Keratinocyte (primary cell): ENCODE measurements around the gene ETV3L. TPM values are rescaled to one million over a fixed set of nuclear protein-coding genes. Genes with fewer than 3 reads are reported as not detected.

Source experiments
- DNase-seq: peaks from one replicate; pipeline ENCODE4 v3.0.0-alpha.2; 2011; ENCODE audit warnings: low read depth, missing footprints, low spot score
- FAIRE-seq: peaks from 2 replicates; lab custom pipeline; 2011; peaks lifted over from hg19 to GRCh38; lab: Jason Lieb, UNC
- H2AFZ ChIP-seq: 2 replicates; pipeline ENCODE4 v1.6.0; 2012; ENCODE audit warnings: low read length, control low read depth, inconsistent platforms; ENCODE audit not compliant: control insufficient read depth
- H3K27ac ChIP-seq: 2 replicates; pipeline ENCODE4 v1.5.1; 2011; ENCODE audit warnings: low read length; ENCODE audit not compliant: control insufficient read depth, insufficient read depth
- H3K27me3 ChIP-seq: 3 replicates; pipeline ENCODE4 v1.6.0; 2011; ENCODE audit warnings: low read length; ENCODE audit not compliant: control insufficient read depth, insufficient read depth; ENCODE audit errors: extremely low read depth
- H3K36me3 ChIP-seq, 2 experiments: 2 replicates in 1 of 2; 3 replicates in 1 of 2; pipeline ENCODE4 v1.5.1; 2011; ENCODE audit warnings: low read length in 2 of 2, mild to moderate bottlenecking in 1 of 2; ENCODE audit not compliant: control insufficient read depth in 2 of 2, insufficient read depth in 2 of 2; ENCODE audit errors: extremely low read depth in 1 of 2
- H3K4me1 ChIP-seq: 3 replicates; pipeline ENCODE4 v1.5.1; 2011; ENCODE audit warnings: low read length; ENCODE audit not compliant: control insufficient read depth, insufficient read depth; ENCODE audit errors: extremely low read depth
- H3K4me2 ChIP-seq: 3 replicates; pipeline ENCODE4 v1.6.0; 2011; ENCODE audit warnings: low read depth, low read length; ENCODE audit not compliant: control insufficient read depth, insufficient read depth; ENCODE audit errors: extremely low read depth
- H3K4me3 ChIP-seq, 3 experiments: fragments of 200-600 bp in 1 of 3; sonication (generic) in 1 of 3; 2 replicates in 2 of 3; 3 replicates in 1 of 3; pipeline ENCODE4 v1.5.1; 2011 to 2016; ENCODE audit warnings: low read length in 3 of 3, mild to moderate bottlenecking in 3 of 3, control low read depth in 2 of 3, inconsistent platforms in 1 of 3, low read depth in 1 of 3, mixed read lengths in 1 of 3, mixed run types in 1 of 3, moderate library complexity in 1 of 3; ENCODE audit not compliant: control insufficient read depth in 2 of 3, insufficient read depth in 2 of 3; ENCODE audit errors: extremely low read depth in 1 of 3
- H3K79me2 ChIP-seq: 2 replicates; pipeline ENCODE4 v1.6.0; 2012; ENCODE audit warnings: low read length; ENCODE audit not compliant: control insufficient read depth, insufficient read depth
- H3K9ac ChIP-seq: 3 replicates; pipeline ENCODE4 v1.6.0; 2011; ENCODE audit warnings: low read length; ENCODE audit not compliant: control insufficient read depth, insufficient read depth; ENCODE audit errors: extremely low read depth
- H3K9me1 ChIP-seq: 3 replicates; pipeline ENCODE4 v1.6.0; 2011; ENCODE audit warnings: low read length; ENCODE audit not compliant: control insufficient read depth, insufficient read depth; ENCODE audit errors: extremely low read depth
- H3K9me3 ChIP-seq: 2 replicates; pipeline ENCODE4 v1.5.1; 2012; ENCODE audit warnings: low read depth, low read length; ENCODE audit not compliant: control insufficient read depth
- H4K20me1 ChIP-seq: 3 replicates; pipeline ENCODE4 v1.6.0; 2011; ENCODE audit warnings: low read length; ENCODE audit not compliant: control insufficient read depth, insufficient read depth; ENCODE audit errors: extremely low read depth
- CTCF ChIP-seq, 3 experiments: IDR thresholded peaks in 1 of 3; conservative IDR thresholded peaks in 1 of 3; optimal IDR thresholded peaks in 1 of 3; 2 replicates in 2 of 3; 3 replicates in 1 of 3; pipeline versions ENCODE3 to v1.5.1; 2011; ENCODE audit warnings: low read length in 3 of 3, mild to moderate bottlenecking in 3 of 3, moderate library complexity in 2 of 3, control low read depth in 1 of 3, inconsistent platforms in 1 of 3; ENCODE audit not compliant: insufficient read depth in 2 of 3; ENCODE audit errors: extremely low read depth in 1 of 3
- EZH2 ChIP-seq: IDR thresholded peaks from one replicate; pipeline ENCODE4 v1.6.1; 2012; ENCODE audit warnings: inconsistent platforms, mild to moderate bottlenecking, low read length, moderate library complexity
- dilution Hi-C: fragments of 300-500 bp; cut with MboI; formaldehyde crosslinking; loops from one replicate; pipeline ENCODE4 v1.7.0; 2020; ENCODE audit warnings: low sequenced_read_pairs; ENCODE audit not compliant: extremely low pct_ligation_motif_present
- polyA plus RNA-seq, 5 experiments: library from polyadenylated mRNA; depleted of rRNA in 3 of 5; stranded (reverse) in 3 of 5; stranded (forward) in 1 of 5; unstranded in 1 of 5; fragments of >200 nt; gene quantifications; 1 replicate in 1 of 5; 2 replicates in 3 of 5; 3 replicates in 1 of 5; pipeline versions ENCODE4 v1.2.1 to v1.2.3, GENCODE V29; 2011 to 2012; ENCODE audit warnings: missing spikeins in 2 of 5, low read depth in 1 of 5, low replicate concordance in 1 of 5

The ETV3L gene
- polyA plus RNA-seq, 1 donor (not counting 4 experiments of a cell fraction or from before 2014, with no cell fraction given) = not detected

- FAIRE-seq (no peak), DNase-seq (no peak)
- dilution Hi-C loops = no loop called here
Observed at GRCh38 chr1:157084720-157085119, 14.9 kb downstream of the ETV3L start.

GRCh38 chr1:157081707-157082106 lies 17.9 kb downstream of the ETV3L start:
- Histone ChIP-seq H3K4me1 (no peaks in the 10 kb centered on the region), H2AFZ (no peak overlapping the region), H3K9me1 (no peaks in the 10 kb centered on the region), H3K79me2 (no peaks in the 10 kb centered on the region), H3K4me2 (no peak overlapping the region), H3K4me3 (no peak overlapping the region), H3K27ac (no peak overlapping the region), H3K27me3 (no peaks in the 10 kb centered on the region), H3K9ac (no peak overlapping the region), H4K20me1 (no peaks in the 10 kb centered on the region), H3K9me3 (no peaks in the 10 kb centered on the region), H3K36me3 (no peaks in the 10 kb centered on the region)
- FAIRE-seq (no peak), DNase-seq (no peak)
- dilution Hi-C loops = no loop called here
- no peak for TF ChIP-seq CTCF (optimal IDR thresholded peaks at IDR 0.05 in 1 of 3, IDR thresholded peaks at IDR 0.05 in 1 of 3, conservative IDR thresholded peaks at IDR 0.05 in 1 of 3; ENCODE audit: extremely low read depth in 1 of 3, insufficient read depth in 2 of 3, low read length in 3 of 3)
- TF ChIP-seq EZH2 = no peak

More at GRCh38 chr1:157084720-157085119, 14.9 kb downstream of the ETV3L start:
- Histone ChIP-seq H4K20me1 (no peaks in the 10 kb centered on the region), H3K27ac (no peak overlapping the region), H3K9me3 (no peaks in the 10 kb centered on the region), H2AFZ (no peak overlapping the region), H3K4me1 (no peaks in the 10 kb centered on the region), H3K4me3 (no peak overlapping the region), H3K36me3 (no peaks in the 10 kb centered on the region), H3K9ac (no peak overlapping the region), H3K9me1 (no peaks in the 10 kb centered on the region), H3K4me2 (no peak overlapping the region), H3K27me3 (no peaks in the 10 kb centered on the region), H3K79me2 (no peaks in the 10 kb centered on the region)
- TF ChIP-seq CTCF (optimal IDR thresholded peaks at IDR 0.05 in 1 of 3, IDR thresholded peaks at IDR 0.05 in 1 of 3, conservative IDR thresholded peaks at IDR 0.05 in 1 of 3; ENCODE audit: extremely low read depth in 1 of 3, insufficient read depth in 2 of 3, low read length in 3 of 3) (no peak), EZH2 (no peak)
